ENCODE results near the gene RAB9B. TPM values are rescaled to one million over a fixed set of nuclear protein-coding genes. Genes with fewer than 3 reads are reported as not detected.

Gene RAB9B
- total and polyA plus RNA-seq, 8 donors = 0.76 to 11.0 (median 2.3) TPM; not detected in 1

GRCh38 chrX:103847174-103847870 is 15.3 kb upstream of the RAB9B start:
- H3K9me3 ChIP-seq = no peaks in the 10 kb centered on the region
- H3K4me1 ChIP-seq = peaks cover 0 to 7% (median 0%) of the 10 kb centered on the region in 4 donors
- H3K36me3 ChIP-seq = no peaks in the 10 kb centered on the region
- no peak for DNase-seq
- TF ChIP-seq CTCF (IDR thresholded peaks at IDR 0.05) (no peak), EP300 (IDR thresholded peaks at IDR 0.05) (no peak), POLR2AphosphoS5 (IDR thresholded peaks at IDR 0.05) (no peak), POLR2A (IDR thresholded peaks at IDR 0.05) (no peak)
- intact Hi-C loops (cut with DNase I; ENCODE audit: low total_unique reads) = no loop called here
- H3K4me3 ChIP-seq = no peak overlapping the region
- H3K27me3 ChIP-seq = no peaks in the 10 kb centered on the region
- WGBS, 5 donors = 40 to 84% (median 59%) methylated on average over 5 of the region's 5 CpGs
- no peak overlapping the region for H3K27ac ChIP-seq

GRCh38 chrX:103846386-103846785 is 14.3 kb upstream of the RAB9B start:
- DNase-seq = no peak
- Histone ChIP-seq H3K4me3 (no peak overlapping the region), H3K27me3 (no peaks in the 10 kb centered on the region), H3K27ac (no peak overlapping the region), H3K4me1 (peaks cover 0 to 7% (median 0%) of the 10 kb centered on the region in 4 donors), H3K9me3 (no peaks in the 10 kb centered on the region), H3K36me3 (no peaks in the 10 kb centered on the region)
- TF ChIP-seq EP300 (IDR thresholded peaks at IDR 0.05) (no peak), CTCF (IDR thresholded peaks at IDR 0.05) (no peak), POLR2A (IDR thresholded peaks at IDR 0.05) (no peak), POLR2AphosphoS5 (IDR thresholded peaks at IDR 0.05) (no peak)
- intact Hi-C loops (cut with DNase I; ENCODE audit: low total_unique reads) = no loop called here

GRCh38 chrX:103845165-103845653 is 13.2 kb upstream of the RAB9B start:
- 0 to 2% (median 1%) methylated on average over 4 of the region's 4 CpGs for WGBS, 5 donors
- DNase-seq = peak; percentile 67 to 84
- no peak overlapping the region for H3K4me3 ChIP-seq
- no peaks in the 10 kb centered on the region for H3K9me3 ChIP-seq
- no peaks in the 10 kb centered on the region for H3K27me3 ChIP-seq
- H3K27ac ChIP-seq = no peak overlapping the region
- H3K36me3 ChIP-seq = no peaks in the 10 kb centered on the region
- peaks cover 0 to 7% (median 0%) of the 10 kb centered on the region in 4 donors for H3K4me1 ChIP-seq
- TF ChIP-seq EP300 (IDR thresholded peaks at IDR 0.05) (no peak), POLR2AphosphoS5 (IDR thresholded peaks at IDR 0.05) (no peak), CTCF (IDR thresholded peaks at IDR 0.05) (peak in 5 of 7 experiments; percentile 27 to 68 (median 47)), POLR2A (IDR thresholded peaks at IDR 0.05) (no peak)
- intact Hi-C loops (cut with DNase I; ENCODE audit: low total_unique reads) = no loop called here

GRCh38 chrX:103839404-103839803 is 7.3 kb upstream of the RAB9B start:
- H3K36me3 ChIP-seq = no peaks in the 10 kb centered on the region
- H3K27ac ChIP-seq = no peak overlapping the region
- intact Hi-C loops (cut with DNase I; ENCODE audit: low total_unique reads) = no loop called here
- no peaks in the 10 kb centered on the region for H3K9me3 ChIP-seq
- H3K4me1 ChIP-seq = no peaks in the 10 kb centered on the region
- no peak for TF ChIP-seq CTCF (IDR thresholded peaks at IDR 0.05)
- no peak for TF ChIP-seq POLR2A (IDR thresholded peaks at IDR 0.05)
- no peak for TF ChIP-seq EP300 (IDR thresholded peaks at IDR 0.05)
- TF ChIP-seq POLR2AphosphoS5 (IDR thresholded peaks at IDR 0.05) = no peak
- DNase-seq = no peak
- no peaks in the 10 kb centered on the region for H3K27me3 ChIP-seq
- H3K4me3 ChIP-seq = no peak overlapping the region
- WGBS, 5 donors = 42 to 86% (median 71%) methylated on average over 1 of the region's 1 CpG

All from stomach (tissue), 9 donors.